H7 (cell line): ENCODE results near the gene TXNDC11. TPM values are rescaled to one million over a fixed set of nuclear protein-coding genes. Genes with fewer than 3 reads are reported as not detected.

ENCODE experiments used
- DNase-seq: peaks from one replicate; pipeline ENCODE4 v3.0.0; 2012
- H3K27me3 ChIP-seq: 2 replicates; pipeline ENCODE4 v1.6.0; 2011; ENCODE audit warnings: mild to moderate bottlenecking, low read length; ENCODE audit not compliant: control insufficient read depth, insufficient read depth
- H3K36me3 ChIP-seq: replicated peaks from 2 replicates; pipeline ENCODE4 v1.5.1; 2011; ENCODE audit warnings: low read length; ENCODE audit not compliant: control insufficient read depth, insufficient read depth
- H3K4me3 ChIP-seq: 2 replicates; pipeline ENCODE4 v1.5.1; 2011; ENCODE audit warnings: low read depth, mild to moderate bottlenecking, control low read depth, low read length, moderate library complexity; ENCODE audit not compliant: insufficient read depth
- total RNA-seq: library from RNA; depleted of rRNA; stranded (reverse); fragments of >200 nt; shearing (Covaris generic); gene quantifications from 2 replicates; pipeline ENCODE4 v1.2.3, GENCODE V29; 2014

The TXNDC11 gene
- total RNA-seq, 1 experiment from 2014 or later, result 12.3 TPM

GRCh38 chr16:11682655-11683096 is 60.0 kb downstream of the TXNDC11 start:
- Histone ChIP-seq H3K36me3 (peaks cover 10% of the 10 kb centered on the region), H3K4me3 (no peak overlapping the region), H3K27me3 (no peaks in the 10 kb centered on the region)
- no peak for DNase-seq

DNA sequence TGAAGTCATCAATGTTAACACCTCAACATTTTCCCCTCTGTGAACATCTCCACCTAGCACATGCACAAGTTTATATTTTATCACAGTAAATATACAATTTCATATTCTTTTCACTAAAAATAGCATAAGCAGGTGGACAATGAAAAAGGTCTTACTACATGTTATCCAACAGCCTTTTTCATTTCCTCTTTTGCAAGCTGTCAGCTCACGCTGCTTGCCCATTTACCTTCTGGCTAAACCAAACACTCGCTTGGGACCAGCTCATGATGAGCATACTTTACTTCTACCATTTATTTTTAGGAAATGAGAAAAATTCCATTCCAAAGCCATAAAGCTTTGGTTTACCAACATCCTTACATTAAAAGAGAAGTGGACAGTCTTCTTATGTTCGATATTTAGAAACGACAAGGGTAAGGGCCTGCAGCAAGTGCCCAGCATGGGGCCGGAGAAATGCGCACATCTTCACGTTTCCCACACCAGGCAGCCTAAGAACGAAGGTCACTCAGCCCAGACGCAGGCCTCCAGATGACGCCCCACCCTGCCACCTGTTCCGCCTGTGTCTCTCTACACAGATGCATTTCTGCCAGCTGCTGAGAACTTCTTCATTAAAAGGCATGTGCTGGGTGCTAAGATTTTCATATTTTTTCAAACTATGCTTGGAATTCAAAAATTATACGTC is 60.5 kb downstream of the TXNDC11 start:
- no peaks in the 10 kb centered on the region for H3K27me3 ChIP-seq
- DNase-seq, result no peak
- H3K4me3 ChIP-seq, result no peak overlapping the region
- peaks cover 10% of the 10 kb centered on the region for H3K36me3 ChIP-seq

- Histone ChIP-seq H3K36me3 (peaks cover 12% of the 10 kb centered on the region), H3K4me3 (no peak overlapping the region), H3K27me3 (no peaks in the 10 kb centered on the region)
- no peak for DNase-seq
Observed at GRCh38 chr16:11681556-11681955, 61.1 kb downstream of the TXNDC11 start.

GRCh38 chr16:11679941-11680911 is 62.4 kb downstream of the TXNDC11 start:
- no peak overlapping the region for H3K4me3 ChIP-seq
- H3K36me3 ChIP-seq, result peaks cover 19% of the 10 kb centered on the region
- H3K27me3 ChIP-seq, result no peaks in the 10 kb centered on the region
- DNase-seq, result no peak

DNA sequence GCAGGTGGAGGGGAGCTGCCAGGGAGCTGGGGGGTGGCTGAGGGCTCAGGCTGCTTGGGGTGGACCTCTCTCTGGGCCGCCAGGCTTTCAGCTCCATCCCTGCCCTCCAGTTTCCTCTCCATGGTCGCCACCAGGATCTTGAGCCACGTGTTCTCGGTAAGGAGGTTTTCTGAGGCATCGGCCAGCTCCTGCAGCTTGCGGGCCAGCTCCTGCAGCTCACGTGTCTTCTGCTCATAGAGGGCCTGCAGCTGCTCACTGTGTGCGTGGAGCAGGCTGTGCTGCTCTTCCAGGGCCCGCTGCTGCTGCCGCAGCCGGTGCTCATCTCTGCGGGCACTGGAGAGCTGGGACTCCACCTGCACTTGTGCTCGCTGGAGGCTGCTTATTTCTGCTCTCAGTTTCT is 63.4 kb downstream of the TXNDC11 start:
- DNase-seq, result no peak
- Histone ChIP-seq H3K27me3 (no peaks in the 10 kb centered on the region), H3K4me3 (no peak overlapping the region), H3K36me3 (peaks cover 19% of the 10 kb centered on the region)

DNA sequence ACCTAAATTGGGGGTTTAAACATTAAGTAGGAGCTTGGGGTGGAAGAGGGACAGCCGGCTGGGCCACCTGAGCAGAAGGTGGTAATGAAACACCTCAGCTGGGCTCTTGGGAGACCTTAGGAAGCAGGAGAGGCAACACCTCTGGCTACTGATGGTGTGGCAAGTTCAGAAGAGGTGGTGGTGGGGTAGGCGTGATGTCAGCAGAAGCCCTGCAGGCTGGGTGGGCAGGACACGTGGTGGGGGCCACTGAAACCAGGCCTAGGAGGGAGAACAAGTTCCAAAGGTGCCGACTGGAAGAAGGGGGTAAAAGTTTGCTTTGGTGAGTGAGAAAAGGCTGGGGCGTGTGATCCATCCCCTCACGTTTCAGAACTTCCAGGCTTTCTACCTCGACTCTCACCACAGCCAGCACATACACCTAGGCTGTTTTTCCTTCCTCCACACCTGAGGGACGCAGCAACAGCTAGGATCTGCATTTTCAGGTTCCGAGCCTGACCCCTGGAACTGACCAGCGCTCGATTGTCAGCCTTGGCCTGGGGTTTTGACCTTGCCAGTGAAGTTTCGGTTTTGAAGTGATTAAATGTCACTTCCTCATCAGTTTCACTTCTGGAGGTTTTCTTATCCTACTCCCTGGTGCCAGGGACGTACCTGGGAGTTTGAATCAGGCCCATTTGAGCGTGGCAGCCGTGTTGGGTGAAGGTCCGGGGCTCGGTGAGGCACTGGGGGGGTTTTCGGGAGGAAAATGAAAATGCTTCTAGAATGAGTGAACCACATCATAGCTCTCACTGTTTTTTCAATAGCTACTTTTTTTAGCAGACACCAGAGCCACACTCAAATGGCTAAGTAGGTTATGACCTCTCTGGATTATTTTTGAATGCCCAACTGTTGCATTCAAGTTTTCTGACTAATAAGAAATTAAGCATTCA is 64.4 kb downstream of the TXNDC11 start:
- no peaks in the 10 kb centered on the region for H3K27me3 ChIP-seq
- H3K36me3 ChIP-seq, result peaks cover 18% of the 10 kb centered on the region
- DNase-seq, result no peak
- H3K4me3 ChIP-seq, result no peak overlapping the region

- Histone ChIP-seq H3K36me3 (peaks cover 18% of the 10 kb centered on the region), H3K27me3 (no peaks in the 10 kb centered on the region)
- no peak for DNase-seq
Observed at GRCh38 chr16:11677451-11677951, 65.2 kb downstream of the TXNDC11 start.

DNA sequence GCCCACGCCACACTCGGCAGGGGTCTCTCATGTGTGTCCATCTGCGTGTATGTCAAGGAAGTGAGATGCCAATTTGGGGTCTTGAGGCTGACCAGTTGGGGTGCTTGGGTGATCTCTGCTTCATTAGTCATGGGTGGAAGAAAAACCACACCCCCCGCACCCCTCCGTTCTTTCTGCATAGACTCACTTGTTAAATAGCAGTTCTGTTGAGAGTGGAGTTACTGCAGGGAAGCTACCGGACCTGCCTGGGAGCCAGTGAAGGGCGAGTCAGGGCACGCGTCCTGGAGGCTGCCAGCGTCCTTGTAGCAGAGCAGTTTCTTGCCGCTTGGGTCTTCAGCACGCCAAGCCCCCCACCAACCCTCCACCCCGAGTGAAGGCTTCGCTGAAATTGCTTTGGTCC is 65.9 kb downstream of the TXNDC11 start:
- Histone ChIP-seq H3K27me3 (no peaks in the 10 kb centered on the region), H3K36me3 (peaks cover 18% of the 10 kb centered on the region)

More at GRCh38 chr16:11677451-11677951, 65.2 kb downstream of the TXNDC11 start:
- H3K4me3 ChIP-seq, result no peak overlapping the region

GRCh38 chr16:11675561-11676511 is 66.8 kb downstream of the TXNDC11 start:
- Histone ChIP-seq H3K4me3 (no peak overlapping the region), H3K27me3 (no peaks in the 10 kb centered on the region), H3K36me3 (peaks cover 17% of the 10 kb centered on the region)
- peak; percentile 55 for DNase-seq

More for the DNA sequence above, 65.9 kb downstream of the TXNDC11 start:
- H3K4me3 ChIP-seq, result no peak overlapping the region
- no peak for DNase-seq

DNA sequence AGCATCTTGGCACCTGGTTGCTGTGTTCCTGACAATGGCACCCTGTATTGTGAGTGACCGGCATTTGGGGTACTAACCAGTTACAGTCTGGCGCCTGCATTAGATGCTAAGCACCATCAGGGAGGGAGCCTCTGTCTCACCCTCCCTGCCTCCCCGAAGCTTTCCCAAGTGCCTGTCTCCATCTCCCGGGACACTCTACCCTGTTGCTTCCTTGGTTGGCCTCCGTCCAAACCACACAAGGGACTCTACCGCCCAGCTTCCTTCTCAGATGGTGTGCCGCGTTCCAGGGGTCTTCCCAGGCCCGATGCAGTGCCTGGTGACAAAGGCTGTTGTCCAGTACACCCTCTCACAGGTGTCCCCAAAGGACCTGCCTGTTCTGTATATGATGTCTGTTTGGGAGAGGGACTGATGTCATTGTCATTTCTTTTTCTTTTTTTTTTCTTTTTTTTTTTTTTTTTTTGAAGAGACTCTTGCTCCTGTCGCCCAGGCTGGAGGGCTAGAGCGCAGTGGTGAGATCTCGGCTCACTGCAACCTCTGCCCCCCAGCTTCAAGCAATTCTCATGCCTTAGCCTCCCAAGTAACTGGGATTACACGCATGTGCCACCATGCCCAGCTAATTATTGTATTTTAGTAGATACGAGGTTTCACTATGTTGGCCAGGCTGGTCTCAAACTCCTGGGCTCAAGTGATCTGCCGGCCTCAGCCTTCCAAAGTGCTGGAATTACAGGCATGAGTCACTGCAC is 67.7 kb downstream of the TXNDC11 start:
- H3K4me3 ChIP-seq, result no peak overlapping the region
- H3K27me3 ChIP-seq, result no peaks in the 10 kb centered on the region
- peak; percentile 33 for DNase-seq
- peaks cover 17% of the 10 kb centered on the region for H3K36me3 ChIP-seq

DNA sequence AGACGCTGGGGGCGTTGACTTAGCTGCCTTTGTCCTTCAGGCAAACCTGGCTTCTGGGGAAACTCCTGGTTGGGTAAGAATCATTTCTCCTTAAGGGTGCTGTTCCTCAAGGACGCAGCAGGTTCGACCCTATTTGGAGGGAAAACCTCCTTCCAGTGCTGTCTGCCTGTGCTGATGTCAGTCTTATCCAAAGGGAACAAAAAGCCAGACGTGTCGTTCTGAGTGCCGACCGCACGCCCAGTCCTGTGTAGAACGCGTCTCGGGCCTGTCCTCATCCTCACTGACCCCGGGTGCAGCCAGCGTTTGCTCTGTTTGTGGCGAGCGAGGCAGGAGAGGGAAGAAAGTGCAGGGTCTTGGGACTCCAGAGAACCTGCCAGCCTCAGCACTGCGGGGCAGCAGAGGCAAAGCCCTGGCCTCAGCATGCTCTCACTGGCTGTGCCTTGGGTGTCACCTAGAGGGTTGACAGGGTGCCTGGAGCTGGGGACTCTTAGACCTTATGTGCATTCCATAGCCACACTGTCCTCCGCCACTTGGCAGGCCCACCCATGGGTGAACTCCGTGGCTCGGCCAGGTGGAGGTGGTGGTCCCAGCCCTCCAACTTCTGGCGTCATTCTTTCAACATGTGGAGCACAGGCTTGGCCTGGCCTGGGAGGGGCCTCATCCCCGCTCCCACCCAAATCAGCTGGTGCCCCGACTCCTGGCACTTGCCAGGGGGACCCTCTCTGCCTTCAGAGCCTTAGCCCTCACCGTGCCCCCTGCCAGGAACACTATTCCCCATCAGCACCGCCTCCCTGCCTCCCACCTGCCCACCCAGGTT is 68.4 kb downstream of the TXNDC11 start:
- Histone ChIP-seq H3K27me3 (no peaks in the 10 kb centered on the region), H3K4me3 (no peak overlapping the region), H3K36me3 (peaks cover 17% of the 10 kb centered on the region)
- DNase-seq, result peak; percentile 40
